Measurements from ENCODE around the gene THRB. TPM values are rescaled to one million over a fixed set of nuclear protein-coding genes. Genes with fewer than 3 reads are reported as not detected.

Gene THRB
- total RNA-seq (60.0 and 66.4 TPM in 2 replicates), polyA plus RNA-seq (26.8 and 28.1 TPM in 2 replicates)

- Histone ChIP-seq H3K4me2 (peak within 1 kb of the TSS; percentile 97), H3K9me2 (replicated peaks; ENCODE audit: insufficient read depth) (no peaks in the 10 kb centered on the region), H3K36me3 (replicated peaks; ENCODE audit: insufficient read depth, low read depth) (no peaks in the 10 kb centered on the region), H4K20me1 (ENCODE audit: insufficient read depth, poor library complexity, severe bottlenecking) (no peaks in the 10 kb centered on the region), H3K27ac (peak within 1 kb of the TSS; percentile 99), H3K79me2 (peaks cover 67% of the 10 kb centered on the region), H3K4me3 (peak within 1 kb of the TSS; percentile 82), H3K27me3 (no peaks in the 10 kb centered on the region), H2AFZ (peak within 1 kb of the TSS; percentile 86), H3K4me1 (ENCODE audit: insufficient read depth) (peaks cover 32% of the 10 kb centered on the region), H3K9me3 (ENCODE audit: low read depth) (no peaks in the 10 kb centered on the region)
- DNase-seq (ENCODE audit: low spot score) = peak; percentile 83
- WGBS (ENCODE audit: low lambda C conversion rate, missing lambda C conversion rate) = 1% methylated on average over 64 of the region's 80 CpGs
- peak; percentile 19 for TF ChIP-seq EZH2 (IDR thresholded peaks at IDR 0.05; ENCODE audit: borderline replicate concordance)
- no peak for TF ChIP-seq EZH2phosphoT487 (IDR thresholded peaks at IDR 0.05; ENCODE audit: low read depth, severe bottlenecking, unreplicated experiment)
- peak; percentile 21 for TF ChIP-seq CTCF (IDR thresholded peaks at IDR 0.05; ENCODE audit: poor library complexity)
Measured at GRCh38 chr3:24494618-24495325, at the start of gene THRB. TSS of gene THRB (minus strand) at chr3:24494850.

GRCh38 chr3:24541935-24542334 is 47.3 kb upstream of the THRB start:
- TF ChIP-seq CTCF (IDR thresholded peaks at IDR 0.05; ENCODE audit: poor library complexity) (no peak), EZH2phosphoT487 (IDR thresholded peaks at IDR 0.05; ENCODE audit: low read depth, severe bottlenecking, unreplicated experiment) (no peak), EZH2 (IDR thresholded peaks at IDR 0.05; ENCODE audit: borderline replicate concordance) (no peak)
- 95% methylated on average over 1 of the region's 1 CpG for WGBS (ENCODE audit: low lambda C conversion rate, missing lambda C conversion rate)
- Histone ChIP-seq H2AFZ (no peak overlapping the region), H3K79me2 (no peaks in the 10 kb centered on the region), H3K9me2 (replicated peaks; ENCODE audit: insufficient read depth) (no peaks in the 10 kb centered on the region), H3K9me3 (ENCODE audit: low read depth) (no peaks in the 10 kb centered on the region), H3K27me3 (no peaks in the 10 kb centered on the region), H3K4me3 (no peak overlapping the region), H4K20me1 (ENCODE audit: insufficient read depth, poor library complexity, severe bottlenecking) (no peaks in the 10 kb centered on the region), H3K4me1 (ENCODE audit: insufficient read depth) (peaks cover 6% of the 10 kb centered on the region), H3K27ac (no peak overlapping the region), H3K36me3 (replicated peaks; ENCODE audit: insufficient read depth, low read depth) (no peaks in the 10 kb centered on the region), H3K4me2 (no peak overlapping the region)
- no peak for DNase-seq (ENCODE audit: low spot score)

- H3K36me3 ChIP-seq (replicated peaks; ENCODE audit: insufficient read depth, low read depth) = no peaks in the 10 kb centered on the region
- no peaks in the 10 kb centered on the region for H3K79me2 ChIP-seq
- DNase-seq (ENCODE audit: low spot score) = no peak
- peaks cover 6% of the 10 kb centered on the region for H3K4me1 ChIP-seq (ENCODE audit: insufficient read depth)
- no peaks in the 10 kb centered on the region for H4K20me1 ChIP-seq (ENCODE audit: insufficient read depth, poor library complexity, severe bottlenecking)
- WGBS (ENCODE audit: low lambda C conversion rate, missing lambda C conversion rate) = 39% methylated on average over 2 of the region's 2 CpGs
- H3K4me3 ChIP-seq = no peak overlapping the region
- H3K4me2 ChIP-seq = no peak overlapping the region
- no peak overlapping the region for H2AFZ ChIP-seq
- H3K27ac ChIP-seq = no peak overlapping the region
- H3K9me3 ChIP-seq (ENCODE audit: low read depth) = no peaks in the 10 kb centered on the region
- TF ChIP-seq CTCF (IDR thresholded peaks at IDR 0.05; ENCODE audit: poor library complexity) (no peak), EZH2 (IDR thresholded peaks at IDR 0.05; ENCODE audit: borderline replicate concordance) (no peak), EZH2phosphoT487 (IDR thresholded peaks at IDR 0.05; ENCODE audit: low read depth, severe bottlenecking, unreplicated experiment) (no peak)
- no peaks in the 10 kb centered on the region for H3K27me3 ChIP-seq
- H3K9me2 ChIP-seq (replicated peaks; ENCODE audit: insufficient read depth) = no peaks in the 10 kb centered on the region
Measured at GRCh38 chr3:24540821-24541220, 46.2 kb upstream of the THRB start.
